Endothelial cell of umbilical vein (primary cell): Measurements from ENCODE around the gene DCUN1D4. TPM values are rescaled to one million over a fixed set of nuclear protein-coding genes. Genes with fewer than 3 reads are reported as not detected.
A peak's percentile ranks its signal among the peaks of the same experiment; 100 is the strongest.

Experiments
- BruUV-seq: library from RNA; stranded (reverse); fragments of 400-500 nt; replicated peaks from 2 replicates; lab custom pipeline; 2021; lab: Mats Ljungman, UMichigan
- CTCF ChIA-PET: fragments of 300-600, 350-600 bp; sonication (Branson Sonifier 250); formaldehyde crosslinking; loops from one replicate; lab custom pipeline; 2021; ENCODE audit warnings: antibody characterized with exemption, inconsistent platforms; lab: Charles Lee
- POLR2A ChIA-PET: fragments of 300-600, 350-600 bp; sonication (Branson Sonifier 250); formaldehyde crosslinking; loops from one replicate; lab custom pipeline; 2021; ENCODE audit warnings: antibody characterized with exemption, inconsistent platforms; lab: Charles Lee
- DNase-seq: peaks from one replicate; pipeline ENCODE4 v3.0.0-alpha.2; 2011; ENCODE audit warnings: low read depth, low spot score
- FAIRE-seq: peaks from 2 replicates; lab custom pipeline; 2011; peaks lifted over from hg19 to GRCh38; lab: Jason Lieb, UNC
- H2AFZ ChIP-seq: 2 replicates; pipeline ENCODE4 v1.6.0; 2012; ENCODE audit warnings: low read depth, low read length, control low read depth, inconsistent platforms
- H3K27ac ChIP-seq: 2 replicates; pipeline ENCODE4 v1.5.1; 2011; ENCODE audit warnings: low read depth, mild to moderate bottlenecking, control low read depth, low read length, moderate library complexity; ENCODE audit not compliant: insufficient read depth
- H3K27me3 ChIP-seq, 2 experiments: 2 replicates each; pipeline versions ENCODE4 v1.6.0 to v1.6.1; 2011; ENCODE audit warnings: low read length in 2 of 2, mixed read lengths in 1 of 2; ENCODE audit not compliant: control insufficient read depth in 2 of 2, insufficient read depth in 2 of 2
- H3K36me3 ChIP-seq, 2 experiments: 2 replicates in 1 of 2; 3 replicates in 1 of 2; pipeline ENCODE4 v1.5.1; 2011; ENCODE audit warnings: low read length in 2 of 2, mild to moderate bottlenecking in 1 of 2, moderate library complexity in 1 of 2; ENCODE audit not compliant: control insufficient read depth in 2 of 2, insufficient read depth in 2 of 2; ENCODE audit errors: extremely low read depth in 1 of 2
- H3K4me1 ChIP-seq: 3 replicates; pipeline ENCODE4 v1.5.1; 2011; ENCODE audit warnings: mild to moderate bottlenecking, low read length; ENCODE audit not compliant: control insufficient read depth, insufficient read depth; ENCODE audit errors: extremely low read depth
- H3K4me2 ChIP-seq: 2 replicates; pipeline ENCODE4 v1.6.1; 2011; ENCODE audit warnings: low read length, control low read depth, mixed read lengths; ENCODE audit not compliant: insufficient read depth
- H3K4me3 ChIP-seq, 3 experiments: fragments of 200-600 bp in 1 of 3; sonication (generic), shearing (Covaris generic) in 1 of 3; replicated peaks in 1 of 3; 2 replicates each; pipeline ENCODE4 v1.5.1; 2011 to 2016; ENCODE audit warnings: control low read depth in 3 of 3, low read length in 3 of 3, mild to moderate bottlenecking in 2 of 3, inconsistent platforms in 1 of 3, low read depth in 1 of 3, moderate library complexity in 1 of 3; ENCODE audit not compliant: insufficient read depth in 1 of 3
- H3K79me2 ChIP-seq: 2 replicates; pipeline ENCODE4 v1.6.0; 2012; ENCODE audit warnings: low read length, inconsistent platforms; ENCODE audit not compliant: control insufficient read depth, insufficient read depth
- H3K9ac ChIP-seq: replicated peaks from 2 replicates; pipeline ENCODE3; 2011; ENCODE audit warnings: low read length, control low read depth; ENCODE audit not compliant: insufficient read depth; ENCODE audit errors: extremely low read depth
- H3K9me1 ChIP-seq: replicated peaks from 3 replicates; pipeline ENCODE4 v1.6.0; 2011; ENCODE audit warnings: mild to moderate bottlenecking, low read length; ENCODE audit not compliant: control insufficient read depth, insufficient read depth; ENCODE audit errors: extremely low read depth
- H3K9me3 ChIP-seq: replicated peaks from 2 replicates; pipeline ENCODE4 v1.5.1; 2012; ENCODE audit warnings: low read length, inconsistent platforms; ENCODE audit not compliant: control insufficient read depth, insufficient read depth
- H4K20me1 ChIP-seq: replicated peaks from 2 replicates; pipeline ENCODE3; 2011; ENCODE audit warnings: mild to moderate bottlenecking, low read length; ENCODE audit not compliant: control insufficient read depth, insufficient read depth; ENCODE audit errors: extremely low read depth
- EZH2 ChIP-seq: IDR thresholded peaks from 2 replicates; pipeline ENCODE4 v1.6.1; 2012; ENCODE audit warnings: borderline replicate concordance, low read depth, mild to moderate bottlenecking, moderate library complexity, low read length, inconsistent platforms; ENCODE audit not compliant: severe bottlenecking
- FOS ChIP-seq: IDR thresholded peaks from 2 replicates; pipeline ENCODE4 v1.6.1; 2011; ENCODE audit warnings: mild to moderate bottlenecking, low read length, moderate library complexity, borderline replicate concordance; ENCODE audit not compliant: insufficient read depth
- GATA2 ChIP-seq: IDR thresholded peaks from 2 replicates; pipeline ENCODE4 v1.7.0; 2011; ENCODE audit warnings: low read depth, mild to moderate bottlenecking, moderate library complexity, mixed read lengths, low read length; ENCODE audit not compliant: insufficient read length, insufficient read depth
- JUN ChIP-seq: IDR thresholded peaks from 2 replicates; pipeline ENCODE4 v1.6.1; 2011; ENCODE audit warnings: borderline replicate concordance, low read depth; ENCODE audit not compliant: insufficient read length, insufficient read depth
- MYC ChIP-seq: IDR thresholded peaks from one replicate; pipeline ENCODE4 v1.6.1; 2011; ENCODE audit warnings: mild to moderate bottlenecking, low read depth, low read length
- POLR2A ChIP-seq: IDR thresholded peaks from 2 replicates; pipeline ENCODE4 v1.6.1; 2012; ENCODE audit warnings: low read depth, mild to moderate bottlenecking, control low read depth, low read length
- POLR2AphosphoS5 ChIP-seq: IDR thresholded peaks from 2 replicates; pipeline ENCODE4 v1.6.1; 2012; ENCODE audit warnings: low read depth, mild to moderate bottlenecking, control low read depth, low read length, moderate library complexity; ENCODE audit not compliant: insufficient read depth
- dilution Hi-C: fragments of 300-500 bp; cut with MboI; formaldehyde crosslinking; loops from one replicate; pipeline ENCODE4 v1.15.0; 2019; ENCODE audit warnings: low sequenced_read_pairs; ENCODE audit not compliant: extremely low pct_ligation_motif_present
- intact Hi-C: fragments of 100-400 bp; cut with micrococcal nuclease; formaldehyde crosslinking; loops from one replicate; pipeline ENCODE4 v1.10.0; 2022
- polyA plus RNA-seq, 4 experiments: library from polyadenylated mRNA; depleted of rRNA in 3 of 4; stranded (reverse) in 3 of 4; unstranded in 1 of 4; fragments of >200 nt; gene quantifications; 2 replicates each; pipeline versions ENCODE4 v1.2.1 to v1.2.3, GENCODE V29; 2011 to 2012; ENCODE audit warnings: missing spikeins in 1 of 4
- total RNA-seq: library from RNA; stranded (reverse); gene quantifications from 2 replicates; pipeline ENCODE4 v1.2.3, GENCODE V29; 2021
- TF ChIP-seq, protein P1 (sequence below): IDR thresholded peaks from 2 replicates; pipeline ENCODE4 v1.6.1; 2011; ENCODE audit not compliant: insufficient read depth, insufficient read length
- TF ChIP-seq, protein P2 (sequence below), 2 donors: IDR thresholded peaks; 1 replicate in 1 of 2; 2 replicates in 1 of 2; pipeline ENCODE4 v1.5.1; 2011; ENCODE audit warnings: low read length in 2 of 2, mild to moderate bottlenecking in 2 of 2, moderate library complexity in 2 of 2, control low read depth in 1 of 2, inconsistent platforms in 1 of 2, low read depth in 1 of 2; ENCODE audit not compliant: insufficient read depth in 1 of 2; ENCODE audit errors: extremely low read depth in 1 of 2

The DCUN1D4 gene
- total and polyA plus RNA-seq, 2 donors (not counting 3 experiments of a cell fraction or from before 2014, with no cell fraction given): 24.8 to 50.6 TPM

DNA sequence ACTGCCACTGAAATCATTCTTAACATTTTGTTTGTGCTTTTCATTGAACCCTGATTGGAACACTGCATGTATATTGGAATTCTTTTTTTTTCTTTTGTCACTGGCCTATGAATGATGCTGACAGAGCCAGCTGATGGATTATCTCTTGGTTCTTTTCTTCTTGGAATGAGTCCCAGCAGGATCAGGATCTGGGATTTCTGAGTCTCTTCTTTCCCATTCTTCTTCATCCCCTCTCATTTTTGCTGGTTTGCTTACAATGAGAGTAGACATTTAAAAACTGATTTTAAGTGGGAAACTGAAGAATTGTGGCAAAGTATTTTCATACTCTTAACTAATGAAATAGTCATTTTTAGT, 9.0 kb downstream of the DCUN1D4 start:
- peaks cover 79% of the 10 kb centered on the region for H3K79me2 ChIP-seq
- peaks cover 0 to 3% of the 10 kb centered on the region in 2 experiments for H3K36me3 ChIP-seq
- no peak overlapping the region for H3K27ac ChIP-seq
- no peaks in the 10 kb centered on the region for H4K20me1 ChIP-seq
- TF ChIP-seq POLR2A (no peak), EZH2 (no peak)
- TF ChIP-seq, protein P1, sequence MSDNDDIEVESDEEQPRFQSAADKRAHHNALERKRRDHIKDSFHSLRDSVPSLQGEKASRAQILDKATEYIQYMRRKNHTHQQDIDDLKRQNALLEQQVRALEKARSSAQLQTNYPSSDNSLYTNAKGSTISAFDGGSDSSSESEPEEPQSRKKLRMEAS: no peak
- H3K9ac ChIP-seq: no peak overlapping the region
- no peaks in the 10 kb centered on the region for H3K9me3 ChIP-seq
- H3K27me3 ChIP-seq: no peaks in the 10 kb centered on the region
- dilution Hi-C loops (no loop called here), intact Hi-C loops (no loop called here)
- no peaks in the 10 kb centered on the region for H3K4me1 ChIP-seq
- ChIA-PET CTCF (interaction anchor here (1.1 kb wide), 1 partner anchor 15 kb away, joined by 3 read pairs; no protein-coding TSS in a partner anchor), POLR2A (no interaction called here)
- H2AFZ ChIP-seq: no peak overlapping the region
- no TSS peak for BruUV-seq
- H3K4me3 ChIP-seq: no peak overlapping the region
- no peak for FAIRE-seq
- no peak overlapping the region for H3K4me2 ChIP-seq
- DNase-seq: no peak
- no peaks in the 10 kb centered on the region for H3K9me1 ChIP-seq

GRCh38 chr4:51853027-51853682, 10.2 kb downstream of the DCUN1D4 start:
- Histone ChIP-seq H4K20me1 (no peaks in the 10 kb centered on the region), H3K4me2 (no peak overlapping the region), H3K27ac (no peak overlapping the region), H3K9ac (no peak overlapping the region), H3K4me1 (no peaks in the 10 kb centered on the region), H3K36me3 (peaks cover 0 to 3% of the 10 kb centered on the region in 2 experiments), H3K4me3 (no peak overlapping the region), H3K9me3 (no peaks in the 10 kb centered on the region), H3K9me1 (no peaks in the 10 kb centered on the region), H3K27me3 (no peaks in the 10 kb centered on the region), H2AFZ (no peak overlapping the region), H3K79me2 (peaks cover 80% of the 10 kb centered on the region)
- DNase-seq (peak; percentile 6), FAIRE-seq (no peak)
- no TSS peak for BruUV-seq
- CTCF ChIA-PET: interaction anchor here (0.8 to 1.6 kb wide), 5 partner anchors 9 to 33 kb away, joined by 3 to 5 read pairs (median 3); no protein-coding TSS in a partner anchor
- intact Hi-C loops: no loop called here
- POLR2A ChIA-PET: no interaction called here
- dilution Hi-C loops: no loop called here
- TF ChIP-seq EZH2 (no peak), MYC (no peak), GATA2 (no peak), POLR2A (no peak), FOS (no peak), JUN (no peak), POLR2AphosphoS5 (no peak)
- TF ChIP-seq, protein P2, sequence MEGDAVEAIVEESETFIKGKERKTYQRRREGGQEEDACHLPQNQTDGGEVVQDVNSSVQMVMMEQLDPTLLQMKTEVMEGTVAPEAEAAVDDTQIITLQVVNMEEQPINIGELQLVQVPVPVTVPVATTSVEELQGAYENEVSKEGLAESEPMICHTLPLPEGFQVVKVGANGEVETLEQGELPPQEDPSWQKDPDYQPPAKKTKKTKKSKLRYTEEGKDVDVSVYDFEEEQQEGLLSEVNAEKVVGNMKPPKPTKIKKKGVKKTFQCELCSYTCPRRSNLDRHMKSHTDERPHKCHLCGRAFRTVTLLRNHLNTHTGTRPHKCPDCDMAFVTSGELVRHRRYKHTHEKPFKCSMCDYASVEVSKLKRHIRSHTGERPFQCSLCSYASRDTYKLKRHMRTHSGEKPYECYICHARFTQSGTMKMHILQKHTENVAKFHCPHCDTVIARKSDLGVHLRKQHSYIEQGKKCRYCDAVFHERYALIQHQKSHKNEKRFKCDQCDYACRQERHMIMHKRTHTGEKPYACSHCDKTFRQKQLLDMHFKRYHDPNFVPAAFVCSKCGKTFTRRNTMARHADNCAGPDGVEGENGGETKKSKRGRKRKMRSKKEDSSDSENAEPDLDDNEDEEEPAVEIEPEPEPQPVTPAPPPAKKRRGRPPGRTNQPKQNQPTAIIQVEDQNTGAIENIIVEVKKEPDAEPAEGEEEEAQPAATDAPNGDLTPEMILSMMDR (IDR thresholded peaks at IDR 0.05; ENCODE audit: extremely low read depth in 1 of 2, insufficient read depth in 1 of 2, low read depth in 1 of 2, low read length in 2 of 2): no peak
- TF ChIP-seq, protein P1: no peak
